HG03066 (cell line): ENCODE measurements around the gene SLC25A13.

Experiments used
- ATAC-seq: cut with Tn5 transposase; IDR thresholded peaks from one replicate; pipeline ENCODE4 v1.9.1; 2021; ENCODE audit warnings: low read depth; ENCODE audit not compliant: unreplicated experiment

Gene SLC25A13

DNA sequence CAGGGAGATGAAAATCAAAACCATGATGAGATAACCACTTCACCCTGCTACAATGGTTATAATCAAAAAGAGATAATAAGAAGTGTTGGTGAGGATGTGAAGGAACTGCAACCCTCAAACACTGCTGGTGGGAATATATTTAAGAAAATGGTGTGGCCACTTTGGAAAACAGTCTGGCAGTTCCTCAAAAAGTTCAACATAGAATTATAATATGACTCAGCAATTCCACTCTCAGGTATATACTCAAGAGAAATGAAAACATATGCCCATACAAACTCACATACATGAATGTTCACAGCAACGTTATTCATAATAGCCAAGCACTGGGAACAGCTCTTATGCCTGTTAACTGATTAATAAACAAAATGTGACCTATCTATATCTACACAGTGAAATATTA, 104.8 kb downstream of the SLC25A13 start:
- no peak for ATAC-seq

DNA sequence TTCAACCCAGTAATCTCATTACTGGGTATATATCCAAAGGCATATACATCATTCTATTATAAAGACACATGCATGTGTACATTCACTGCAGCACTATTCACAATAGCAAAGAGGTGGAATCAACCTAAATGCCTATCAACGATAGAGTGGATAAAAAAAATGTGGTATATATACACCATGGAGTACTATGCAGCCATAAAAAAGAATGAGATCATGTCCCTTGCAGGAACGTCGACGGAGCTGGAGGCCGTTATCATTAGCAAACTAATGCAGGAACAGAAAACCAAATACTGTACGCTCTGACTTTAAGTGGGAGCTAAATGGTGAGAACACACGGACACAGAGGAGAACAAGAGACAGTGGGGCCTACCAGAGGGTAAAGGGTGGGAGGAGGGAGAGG, 105.5 kb downstream of the SLC25A13 start:
- ATAC-seq, result no peak

DNA sequence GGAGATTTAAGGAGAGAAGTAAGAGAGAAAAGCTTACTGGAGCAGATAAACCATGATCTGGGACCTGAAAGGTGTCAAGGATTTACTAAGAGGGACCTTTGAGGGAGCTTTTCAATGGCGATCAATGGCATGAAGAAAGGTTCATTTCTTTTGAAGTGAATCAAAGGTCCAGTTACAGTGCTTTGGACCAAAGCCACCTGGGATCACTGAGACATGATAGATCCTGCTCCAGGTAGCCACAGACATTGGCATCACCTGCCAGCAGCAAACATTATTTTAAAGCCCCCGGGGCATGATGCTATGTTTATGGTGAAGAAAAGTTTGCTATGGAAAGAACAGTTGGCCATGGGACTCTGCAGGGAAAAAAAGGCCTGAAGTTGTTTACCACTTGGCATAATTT, 109.4 kb downstream of the SLC25A13 start:
- ATAC-seq, result no peak

DNA sequence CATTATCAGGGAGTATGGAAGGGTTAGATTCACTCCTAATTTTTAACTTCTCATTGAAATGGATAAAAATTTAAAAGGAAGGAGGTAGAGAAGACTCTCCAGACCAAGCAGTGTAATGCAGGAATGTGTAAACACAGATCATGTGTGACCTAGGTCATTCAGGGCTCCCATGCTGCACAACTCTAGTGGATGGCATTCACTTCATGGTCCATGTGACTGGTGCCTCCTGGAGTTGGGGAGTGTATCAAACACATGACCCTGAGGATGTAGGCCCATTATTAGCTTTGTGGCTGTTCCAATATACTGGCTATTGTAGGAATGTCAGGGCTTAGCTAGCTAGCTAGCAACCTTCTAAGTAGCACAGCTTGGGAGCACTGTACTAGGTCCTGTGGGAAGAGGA, 109.9 kb downstream of the SLC25A13 start:
- ATAC-seq, result no peak

DNA sequence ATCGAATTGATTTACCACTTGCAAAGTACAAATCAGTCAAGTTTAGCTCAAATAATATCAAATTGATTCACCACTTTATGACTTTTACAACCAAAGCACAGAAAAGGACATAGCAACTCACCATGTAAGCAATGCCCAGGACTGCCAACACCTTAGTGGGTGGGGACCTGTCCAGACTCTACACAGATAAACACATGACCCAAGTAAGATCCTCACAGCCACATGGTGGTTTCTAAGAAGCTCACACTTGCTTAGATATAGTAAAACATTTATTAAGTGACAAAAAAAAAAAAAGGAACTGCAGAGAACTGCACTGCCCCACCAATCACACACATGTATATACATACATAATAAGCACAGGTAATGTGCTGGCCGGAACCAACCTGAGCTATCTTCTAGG, 116.2 kb downstream of the SLC25A13 start:
- ATAC-seq, result no peak

DNA sequence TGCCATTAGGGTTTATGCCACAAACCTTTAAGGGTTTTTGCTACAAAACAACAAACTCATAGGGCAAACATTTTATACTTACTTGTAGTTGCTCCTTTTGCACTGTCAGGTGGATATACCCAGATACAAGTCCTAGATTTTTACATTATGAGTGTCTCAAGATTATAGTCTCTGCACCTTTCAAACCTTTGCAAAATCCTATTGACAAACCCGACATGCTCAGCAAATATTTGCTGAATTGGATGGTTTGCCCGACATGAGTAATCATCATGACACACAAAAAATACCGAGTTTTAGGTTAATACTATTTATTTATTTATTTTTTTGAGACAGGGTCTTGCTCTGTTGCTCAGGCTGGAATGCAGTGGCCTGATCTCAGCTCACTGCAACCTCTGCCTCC, 117.3 kb downstream of the SLC25A13 start:
- ATAC-seq, result no peak

DNA sequence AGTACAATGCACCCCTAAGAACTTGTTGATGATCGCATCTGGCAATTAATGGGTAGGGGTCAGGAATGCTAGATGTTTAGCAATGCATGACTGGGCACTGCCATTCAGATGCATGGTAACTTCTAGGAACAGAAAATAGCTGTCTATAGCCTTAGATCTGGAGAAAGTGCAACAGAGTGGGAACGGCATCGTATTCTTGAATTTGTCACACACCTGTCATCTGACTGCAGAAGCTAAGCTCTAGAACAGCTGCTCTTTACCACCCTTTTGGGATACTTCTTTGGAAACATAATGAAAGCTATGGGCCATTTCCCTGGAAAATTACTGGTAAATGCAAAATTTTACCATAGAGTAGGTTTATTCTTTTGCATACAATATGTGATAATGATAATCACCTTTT, 118.1 kb downstream of the SLC25A13 start:
- no peak for ATAC-seq

DNA sequence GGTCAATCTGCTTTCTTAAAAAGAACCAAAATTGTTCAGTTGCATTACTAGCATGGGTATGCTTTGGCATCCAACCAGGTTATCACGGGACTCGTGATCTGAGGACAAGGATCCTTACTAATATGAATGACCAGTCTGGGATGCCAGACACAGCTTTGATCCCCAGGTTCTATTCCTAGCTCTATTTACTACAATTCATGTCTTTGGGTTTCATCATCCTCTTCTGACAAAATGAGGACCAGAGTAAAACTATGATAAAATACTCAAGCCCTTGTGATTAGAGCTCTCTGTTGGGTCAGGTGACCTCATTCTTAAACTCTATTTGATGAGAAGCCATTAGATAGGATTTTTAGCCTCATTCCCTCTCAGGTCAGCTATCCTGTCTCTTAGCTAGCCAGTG, 119.8 kb downstream of the SLC25A13 start:
- no peak for ATAC-seq

DNA sequence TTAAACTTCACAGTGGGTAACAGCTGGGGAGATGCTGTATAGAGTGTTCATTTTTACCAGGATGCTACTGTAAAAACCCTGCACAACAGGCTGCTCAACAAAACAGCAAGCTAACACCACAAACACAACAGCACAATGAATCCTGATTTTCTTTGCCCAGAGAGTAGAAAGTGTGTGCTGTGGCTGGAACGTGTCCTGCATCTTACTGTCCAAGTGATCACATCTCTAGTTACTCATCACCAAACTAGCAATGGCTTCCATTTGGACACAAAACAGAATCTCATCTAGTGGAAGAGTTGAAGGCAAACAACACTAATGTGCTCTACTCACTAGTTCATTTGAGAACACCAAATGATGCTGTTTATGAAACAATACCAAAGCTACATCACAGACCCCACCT, 121.2 kb downstream of the SLC25A13 start:
- no peak for ATAC-seq

DNA sequence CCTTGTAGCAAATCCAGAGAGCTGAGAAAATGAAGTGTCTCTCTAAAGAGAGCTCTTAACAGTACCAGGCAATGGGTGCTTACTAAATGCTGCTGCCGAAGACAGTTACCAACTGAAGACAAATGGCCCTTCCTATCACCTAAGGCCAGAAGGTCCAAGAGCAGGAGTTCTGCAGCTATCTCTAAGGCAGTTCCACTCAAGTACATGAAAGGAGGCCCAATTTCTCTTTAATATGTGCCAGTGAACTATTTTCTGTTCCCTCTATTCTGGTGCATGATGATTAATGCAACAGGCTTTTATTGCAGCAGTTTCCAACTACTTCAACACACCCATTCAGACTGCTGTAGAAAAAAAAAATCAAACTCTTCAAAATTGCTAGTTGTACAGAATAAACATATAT, 122.5 kb downstream of the SLC25A13 start:
- no peak for ATAC-seq

DNA sequence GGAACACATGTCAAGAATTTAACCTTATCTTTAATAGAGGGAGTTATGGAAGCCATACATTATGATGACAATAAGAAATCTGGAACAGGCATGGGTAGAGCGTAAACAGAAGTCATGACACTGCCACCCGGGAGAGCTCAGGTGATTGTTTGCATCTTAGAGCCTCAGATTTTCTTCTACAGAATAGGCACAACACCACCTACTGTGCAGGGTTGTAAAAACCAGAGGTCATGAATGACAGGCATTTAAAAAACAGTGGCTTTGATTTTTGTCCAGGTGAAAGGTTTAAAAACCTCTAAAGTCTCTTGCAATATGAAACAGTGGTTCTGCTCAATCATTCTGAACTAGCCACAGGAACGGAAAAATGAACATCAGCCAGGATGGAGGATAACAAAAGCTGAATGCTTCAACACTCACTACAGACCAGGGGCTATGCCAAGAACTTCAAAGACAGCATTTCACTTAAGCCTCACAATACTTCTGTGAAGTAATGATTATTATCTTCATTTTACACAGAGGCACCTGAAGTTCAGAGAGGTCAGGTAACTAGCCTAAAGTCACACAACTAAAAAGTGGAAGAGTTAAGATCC, 123.8 kb downstream of the SLC25A13 start:
- no peak for ATAC-seq

DNA sequence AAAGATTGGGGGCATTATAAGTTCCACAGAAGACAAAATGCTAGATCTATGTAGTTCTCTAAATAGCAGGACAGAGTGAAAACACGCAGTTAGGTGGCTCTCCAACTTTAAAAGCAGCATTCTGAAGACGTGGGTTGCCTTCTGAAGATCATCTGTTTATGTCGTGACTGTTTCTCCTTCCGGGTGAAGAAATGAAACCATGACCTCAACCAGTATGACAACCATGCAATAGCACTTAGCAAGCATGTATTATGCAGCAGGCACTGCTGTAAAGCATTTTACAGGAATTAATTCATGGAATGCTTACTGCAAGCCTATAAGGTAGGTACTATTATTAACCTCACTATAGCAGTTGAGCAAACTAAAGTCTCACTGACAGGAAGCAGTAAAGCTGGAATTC, 125.2 kb downstream of the SLC25A13 start:
- no peak for ATAC-seq

DNA sequence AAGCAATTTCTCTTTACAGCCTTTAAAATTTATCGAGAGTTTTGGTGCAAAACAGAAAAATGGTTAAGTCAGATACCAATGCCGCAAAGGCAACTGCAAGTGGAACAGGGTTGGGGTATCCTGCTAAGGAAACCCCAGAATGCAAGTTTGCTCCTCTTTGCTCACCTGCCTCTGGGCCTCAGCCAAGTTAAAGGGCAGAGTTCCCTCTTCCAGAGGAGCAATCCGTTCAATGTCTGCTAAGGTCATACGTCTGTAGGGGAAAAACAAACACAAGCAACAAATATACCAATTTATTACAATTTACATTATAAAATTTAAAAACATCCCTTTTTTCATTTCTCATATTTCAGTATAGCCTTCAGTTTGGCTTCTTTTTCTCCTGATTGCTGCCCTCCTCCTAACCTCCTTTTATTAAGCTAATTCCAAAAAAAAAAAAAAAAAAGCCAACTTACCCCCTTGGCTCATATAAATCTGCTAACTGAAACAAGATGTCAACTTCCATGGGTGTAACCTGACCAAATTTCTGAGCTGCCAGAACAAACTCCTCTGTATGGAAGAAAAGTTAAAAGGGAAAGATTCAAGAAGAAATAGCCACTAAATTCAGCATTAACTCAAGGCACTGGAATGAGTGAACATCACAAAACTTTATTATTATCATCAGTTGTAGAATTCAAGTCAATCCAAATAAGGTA, 132.6 kb downstream of the SLC25A13 start:
- no peak for ATAC-seq

DNA sequence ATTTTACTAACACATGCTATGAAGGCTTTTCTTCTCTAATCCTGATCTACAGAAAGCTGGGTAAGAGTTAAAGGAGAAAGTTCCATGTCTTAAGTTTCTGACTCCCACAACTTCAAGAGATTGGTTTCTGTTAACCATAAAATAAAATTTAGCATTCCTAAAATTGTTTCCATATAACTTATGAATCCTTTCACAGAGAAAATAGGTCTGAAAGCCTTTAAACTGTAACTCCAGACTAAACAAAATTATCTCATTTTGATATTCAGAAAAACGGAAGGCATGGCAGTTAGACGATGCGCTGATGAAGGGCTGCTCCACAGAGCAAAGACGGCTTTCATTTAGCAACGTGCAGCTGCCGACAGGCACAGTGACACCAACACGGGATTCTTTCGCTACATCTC, 133.3 kb downstream of the SLC25A13 start:
- no peak for ATAC-seq

DNA sequence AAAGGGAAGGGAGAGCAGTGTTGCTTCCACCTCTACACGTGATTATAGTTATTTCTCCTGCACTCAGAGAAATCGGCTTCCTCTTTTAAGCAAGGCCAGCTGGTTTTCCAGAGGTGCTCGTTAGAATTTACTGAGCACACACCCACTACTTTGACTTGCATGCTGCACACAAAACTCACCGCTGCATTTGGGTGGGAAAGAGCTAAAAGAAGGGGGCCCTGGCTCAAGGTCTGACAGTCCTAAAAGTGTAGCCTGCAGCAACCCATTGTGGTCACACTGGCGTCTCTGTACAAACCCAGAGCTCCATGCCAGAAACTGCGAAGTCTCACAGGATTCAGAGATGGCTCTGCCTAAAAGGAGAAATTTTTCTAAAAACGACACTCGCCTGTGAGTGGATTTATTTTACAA, 133.7 kb downstream of the SLC25A13 start:
- ATAC-seq, result no peak

DNA sequence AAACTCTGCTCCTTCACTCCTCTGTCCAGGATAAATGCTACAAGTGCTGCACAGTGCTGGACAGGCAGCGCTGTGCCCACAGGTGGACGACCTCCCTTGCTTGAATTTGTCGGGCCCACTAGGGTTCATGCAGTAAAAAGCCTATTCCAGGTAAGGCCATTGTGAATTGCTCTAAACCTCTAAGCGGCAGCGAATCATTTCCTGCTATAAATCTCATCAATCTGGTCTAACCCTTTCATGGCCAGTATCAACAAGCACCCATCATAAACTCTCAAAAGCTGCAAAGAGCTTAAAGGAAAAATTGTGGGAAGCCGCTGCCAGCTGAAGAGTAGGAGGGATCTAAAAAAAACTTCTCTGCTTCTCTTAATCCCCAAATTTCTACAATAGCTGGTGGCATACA, 134.2 kb downstream of the SLC25A13 start:
- no peak for ATAC-seq

DNA sequence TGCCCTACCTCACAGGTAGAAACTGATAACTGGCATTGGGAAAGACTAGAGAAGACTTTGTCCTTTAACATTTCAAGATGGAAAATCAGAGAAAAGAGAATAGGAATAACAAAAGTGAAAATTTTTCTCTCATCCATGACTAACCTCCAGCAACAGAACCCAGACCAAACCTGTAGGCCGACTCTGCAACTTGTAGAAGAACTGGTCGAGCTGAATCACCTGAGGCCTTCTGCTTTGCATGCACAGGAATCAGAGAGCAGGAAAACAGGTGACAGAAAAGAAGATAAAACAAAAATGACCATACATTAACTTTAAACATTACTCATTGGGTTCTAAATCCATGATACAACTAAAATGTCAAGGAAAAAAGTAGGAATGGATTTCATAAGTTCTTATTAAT, 137.1 kb downstream of the SLC25A13 start:
- ATAC-seq, result no peak

DNA sequence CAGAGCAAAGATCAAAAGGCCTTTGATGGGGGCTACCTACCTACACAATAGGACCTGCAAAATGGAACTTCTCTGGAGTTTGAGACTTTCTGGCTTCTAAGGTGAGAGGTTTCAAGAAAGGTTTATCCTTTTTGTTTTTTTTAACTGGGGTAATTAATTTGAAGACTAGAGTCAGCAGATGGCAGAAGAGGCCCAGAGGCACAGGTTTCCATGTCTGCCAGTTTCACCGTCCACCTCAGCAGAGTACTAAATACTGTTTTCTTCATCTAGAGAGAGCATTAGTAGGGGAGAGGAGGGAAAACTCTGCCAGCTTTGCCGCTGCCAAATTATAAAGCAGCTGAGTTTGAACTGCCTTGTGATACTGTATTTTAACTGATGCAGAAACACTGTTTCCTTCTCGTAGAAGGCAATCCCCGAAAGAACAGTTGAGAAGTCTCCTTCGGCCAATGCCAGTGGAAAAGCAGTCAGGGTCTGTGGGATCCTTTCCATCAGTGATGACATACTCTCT, 138.7 kb downstream of the SLC25A13 start:
- no peak for ATAC-seq

DNA sequence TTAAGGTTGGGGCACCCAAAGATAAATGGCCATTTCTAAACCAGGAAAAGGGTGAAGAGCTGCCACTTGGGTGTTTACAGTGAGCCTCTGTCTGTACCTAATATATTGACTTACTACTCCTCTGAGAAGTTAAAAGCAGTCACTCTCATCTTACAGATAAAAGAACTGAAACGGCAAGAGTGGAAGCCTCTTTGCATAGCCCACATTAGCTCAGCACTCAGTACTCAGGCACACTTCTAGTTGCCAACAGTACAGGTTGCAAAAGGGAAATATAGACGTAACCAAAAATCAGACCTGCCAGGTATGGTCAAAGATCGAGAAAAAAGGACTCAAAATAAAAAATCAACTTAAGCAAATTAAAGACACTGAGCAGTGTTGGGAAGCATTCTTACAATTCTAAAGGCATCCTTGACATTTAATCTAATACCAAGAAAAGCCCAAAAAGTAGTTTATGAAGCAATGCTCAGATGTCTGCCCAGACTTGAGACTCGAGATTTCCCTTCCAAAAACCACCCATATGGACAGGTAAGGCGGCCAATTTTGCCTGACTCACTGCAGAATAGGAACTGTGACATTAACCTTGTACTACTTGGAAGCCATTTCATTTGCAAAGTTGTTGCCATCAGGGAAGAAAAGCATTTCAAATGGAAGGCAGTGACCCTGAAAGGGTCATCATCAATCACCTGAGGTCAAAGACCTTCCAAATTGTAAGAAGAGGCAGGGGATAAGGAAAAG, 139.3 kb downstream of the SLC25A13 start:
- ATAC-seq, result no peak

DNA sequence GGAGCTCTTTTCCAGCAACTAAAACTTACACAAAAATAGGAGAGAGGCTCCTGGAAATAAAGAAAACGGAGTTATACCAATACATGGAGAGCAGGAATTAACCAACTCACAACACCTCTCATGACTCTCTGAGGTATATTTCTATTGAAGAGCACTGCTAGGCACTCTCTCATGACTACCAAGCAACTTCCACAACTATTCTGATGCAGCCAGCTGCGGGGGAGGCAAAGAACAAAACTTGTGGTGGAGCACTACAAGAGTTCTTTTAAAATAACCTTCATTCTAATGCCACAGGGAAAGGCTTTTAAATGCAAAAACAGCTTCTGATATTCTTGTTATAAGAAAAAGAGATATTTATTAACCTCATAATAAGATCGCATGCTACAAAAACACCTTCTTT, 140.7 kb downstream of the SLC25A13 start:
- ATAC-seq, result no peak

DNA sequence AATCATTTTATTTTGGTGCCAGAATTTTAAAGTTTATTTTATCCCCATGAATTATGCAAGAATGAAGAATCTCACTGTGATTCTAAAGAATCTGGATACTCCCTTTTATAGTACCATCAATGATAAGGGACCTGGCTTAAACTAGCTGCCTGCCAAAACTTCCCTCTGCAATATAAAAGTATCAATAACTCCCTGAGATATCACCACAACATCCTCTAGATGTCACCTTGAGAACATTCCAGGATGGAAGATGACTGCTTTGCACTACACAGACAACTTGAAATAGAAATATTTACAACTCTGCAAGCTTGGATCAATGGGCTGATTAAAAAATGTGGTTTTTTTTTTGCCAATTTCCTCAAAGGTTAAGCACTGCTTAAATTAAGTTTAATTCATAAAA, 142.1 kb downstream of the SLC25A13 start:
- ATAC-seq, result no peak

DNA sequence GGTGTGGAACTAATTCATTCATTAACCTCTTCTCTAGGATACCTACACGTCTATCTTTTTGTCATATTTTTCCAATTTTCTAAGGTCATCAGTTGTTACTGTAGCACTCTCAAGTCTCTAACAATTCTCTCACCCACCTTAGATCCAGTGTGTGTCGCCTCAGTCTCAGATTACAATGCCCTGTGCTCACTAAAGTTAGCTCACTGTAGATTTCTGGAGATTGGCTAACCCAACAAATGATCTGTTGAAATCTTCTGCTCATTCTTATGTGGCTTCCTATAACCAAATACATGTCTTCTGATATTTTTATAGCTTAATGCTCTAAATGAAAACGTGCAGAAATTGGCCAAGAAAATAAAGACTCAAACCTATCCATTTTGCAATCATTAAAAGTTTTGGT, 142.6 kb downstream of the SLC25A13 start:
- ATAC-seq, result no peak
